HEK293T (cell line): Measurements from ENCODE around the gene RSPH9.

Experiments
- CTCF ChIA-PET: fragments of 350-600 bp; formaldehyde crosslinking; extraction: SDS; loops from one replicate; lab custom pipeline; 2021; ENCODE audit warnings: antibody characterized with exemption, inconsistent platforms; lab: Yijun Ruan, JAX
- POLR2A ChIA-PET: fragments of 350-600 bp; formaldehyde crosslinking; extraction: SDS; loops from one replicate; lab custom pipeline; 2020; ENCODE audit warnings: antibody characterized with exemption, inconsistent platforms; lab: Yijun Ruan, JAX
- DNase-seq: peaks from one replicate; pipeline ENCODE4 v3.0.0; 2012; ENCODE audit warnings: mixed read lengths; ENCODE audit errors: extremely low spot score
- ARNT ChIP-seq: fragments of 450-650 bp; IDR thresholded peaks from 2 replicates; pipeline ENCODE4 v1.6.1; 2017; ENCODE audit warnings: mild to moderate bottlenecking
- BHLHE40 ChIP-seq: fragments of 450-650 bp; IDR thresholded peaks from 2 replicates; pipeline ENCODE4 v1.6.1; 2016; ENCODE audit warnings: mild to moderate bottlenecking, moderate library complexity, borderline replicate concordance
- CTBP1 ChIP-seq: fragments of 450-650 bp; IDR thresholded peaks from 2 replicates; pipeline ENCODE4 v1.6.1; 2016; ENCODE audit warnings: borderline replicate concordance
- ELF4 ChIP-seq: fragments of 450-650 bp; IDR thresholded peaks from 2 replicates; pipeline ENCODE4 v1.6.1; 2017; ENCODE audit warnings: antibody characterized with exemption
- FOXA1 ChIP-seq: fragments of 450-650 bp; IDR thresholded peaks from 2 replicates; pipeline ENCODE4 v1.6.1; 2016; ENCODE audit warnings: mild to moderate bottlenecking
- FOXK2 ChIP-seq: fragments of 450-650 bp; IDR thresholded peaks from 2 replicates; pipeline ENCODE4 v1.6.1; 2016; ENCODE audit warnings: mild to moderate bottlenecking
- FOXM1 ChIP-seq: fragments of 450-650 bp; IDR thresholded peaks from 2 replicates; pipeline ENCODE4 v1.6.1; 2017; ENCODE audit warnings: mild to moderate bottlenecking, borderline replicate concordance
- HDGF ChIP-seq: fragments of 450-650 bp; IDR thresholded peaks from 2 replicates; pipeline ENCODE4 v1.6.1; 2017; ENCODE audit warnings: antibody characterized with exemption, borderline replicate concordance
- L3MBTL2 ChIP-seq: fragments of 450-650 bp; conservative IDR thresholded peaks from 2 replicates; pipeline ENCODE4 v1.6.1; 2016; ENCODE audit warnings: mild to moderate bottlenecking
- LEF1 ChIP-seq: fragments of 450-650 bp; IDR thresholded peaks from 2 replicates; pipeline ENCODE4 v1.6.1; 2017; ENCODE audit warnings: mild to moderate bottlenecking, borderline replicate concordance
- NFRKB ChIP-seq: fragments of 450-650 bp; IDR thresholded peaks from 2 replicates; pipeline ENCODE4 v1.6.1; 2016; ENCODE audit warnings: mild to moderate bottlenecking, moderate library complexity
- SP1 ChIP-seq: fragments of 450-650 bp; IDR thresholded peaks from 2 replicates; pipeline ENCODE4 v1.6.1; 2017
- SUZ12 ChIP-seq: fragments of 450-650 bp; IDR thresholded peaks from 2 replicates; pipeline ENCODE4 v1.6.1; 2016; ENCODE audit warnings: mild to moderate bottlenecking
- TARDBP ChIP-seq: fragments of 450-650 bp; IDR thresholded peaks from 2 replicates; pipeline ENCODE4 v1.6.1; 2016
- ZNF384 ChIP-seq: fragments of 450-650 bp; IDR thresholded peaks from 2 replicates; pipeline ENCODE4 v1.6.1; 2016
- TF ChIP-seq, protein P1 (sequence below): fragments of 450-650 bp; IDR thresholded peaks from 2 replicates; pipeline ENCODE4 v1.6.1; 2016

RSPH9 gene

GRCh38 chr6:43674291-43674690 lies 29.5 kb downstream of the RSPH9 start:
- TF ChIP-seq SUZ12 (no peak), FOXK2 (no peak), SP1 (no peak), BHLHE40 (no peak), ARNT (no peak), ELF4 (no peak), ZNF384 (no peak), TARDBP (no peak), L3MBTL2 (no peak), LEF1 (no peak), NFRKB (no peak)
- TF ChIP-seq, protein P1, sequence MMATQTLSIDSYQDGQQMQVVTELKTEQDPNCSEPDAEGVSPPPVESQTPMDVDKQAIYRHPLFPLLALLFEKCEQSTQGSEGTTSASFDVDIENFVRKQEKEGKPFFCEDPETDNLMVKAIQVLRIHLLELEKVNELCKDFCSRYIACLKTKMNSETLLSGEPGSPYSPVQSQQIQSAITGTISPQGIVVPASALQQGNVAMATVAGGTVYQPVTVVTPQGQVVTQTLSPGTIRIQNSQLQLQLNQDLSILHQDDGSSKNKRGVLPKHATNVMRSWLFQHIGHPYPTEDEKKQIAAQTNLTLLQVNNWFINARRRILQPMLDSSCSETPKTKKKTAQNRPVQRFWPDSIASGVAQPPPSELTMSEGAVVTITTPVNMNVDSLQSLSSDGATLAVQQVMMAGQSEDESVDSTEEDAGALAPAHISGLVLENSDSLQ = no peak
- no peak for DNase-seq
- CTCF ChIA-PET = no interaction called here
- POLR2A ChIA-PET = no interaction called here

- DNase-seq = no peak
- no peak for TF ChIP-seq FOXM1
- no peak for TF ChIP-seq L3MBTL2
- no peak for TF ChIP-seq ELF4
- CTCF ChIA-PET = no interaction called here
- POLR2A ChIA-PET = no interaction called here
Measured at GRCh38 chr6:43674921-43675320, 30.1 kb downstream of the RSPH9 start.

- POLR2A ChIA-PET = interaction anchor here (1.7 kb wide), 1 partner anchor 11 kb away, joined by 6 read pairs; the partner anchor contains the start of gene MRPS18A
- no peak for TF ChIP-seq SUZ12
- no peak for TF ChIP-seq ARNT
- no peak for TF ChIP-seq BHLHE40
- TF ChIP-seq, protein P1 = no peak
- no peak for DNase-seq
- CTCF ChIA-PET = no interaction called here
Measured at GRCh38 chr6:43676962-43677606, 32.2 kb downstream of the RSPH9 start.

GRCh38 chr6:43677759-43678158 lies 32.9 kb downstream of the RSPH9 start:
- ChIA-PET POLR2A (interaction anchor here (1.7 kb wide), 1 partner anchor 10 kb away, joined by 6 read pairs; the partner anchor contains the start of gene MRPS18A), CTCF (no interaction called here)
- TF ChIP-seq HDGF (no peak), FOXA1 (no peak), ELF4 (no peak), L3MBTL2 (no peak), NFRKB (no peak), FOXM1 (no peak), ARNT (no peak)
- no peak for DNase-seq

DNA sequence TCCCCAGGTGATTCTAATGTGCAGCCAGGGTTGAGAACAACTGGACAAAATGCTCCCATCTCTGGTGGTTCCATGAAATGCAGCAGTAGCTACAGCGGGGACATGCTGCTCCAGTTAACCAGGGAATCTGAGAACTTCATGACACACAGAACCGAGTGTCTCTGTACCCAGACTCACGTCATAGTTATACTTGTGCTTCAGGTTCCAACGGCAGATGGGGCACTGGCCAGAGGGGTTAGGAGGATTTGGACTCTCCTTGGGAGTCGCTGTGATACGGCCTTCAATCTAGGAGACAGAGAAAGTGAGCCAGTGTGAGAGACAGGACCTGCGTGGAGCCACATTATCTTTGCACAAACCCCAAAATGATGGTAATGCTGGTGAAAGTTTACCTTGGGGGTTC lies 33.5 kb downstream of the RSPH9 start:
- ChIA-PET POLR2A (interaction anchor here (1.7 kb wide), 1 partner anchor 9 kb away, joined by 6 read pairs; the partner anchor contains the start of gene MRPS18A), CTCF (interaction anchor here (1.1 kb wide), 1 partner anchor 10 kb away, joined by 3 read pairs; no protein-coding TSS in a partner anchor)
- no peak for DNase-seq
- TF ChIP-seq BHLHE40 (no peak), HDGF (no peak), ZNF384 (no peak), TARDBP (no peak), FOXK2 (no peak), LEF1 (no peak), SUZ12 (no peak), NFRKB (no peak), CTBP1 (no peak), ELF4 (no peak), FOXM1 (no peak), L3MBTL2 (no peak), FOXA1 (no peak), ARNT (no peak), SP1 (no peak)
- TF ChIP-seq, protein P1 = no peak

DNA sequence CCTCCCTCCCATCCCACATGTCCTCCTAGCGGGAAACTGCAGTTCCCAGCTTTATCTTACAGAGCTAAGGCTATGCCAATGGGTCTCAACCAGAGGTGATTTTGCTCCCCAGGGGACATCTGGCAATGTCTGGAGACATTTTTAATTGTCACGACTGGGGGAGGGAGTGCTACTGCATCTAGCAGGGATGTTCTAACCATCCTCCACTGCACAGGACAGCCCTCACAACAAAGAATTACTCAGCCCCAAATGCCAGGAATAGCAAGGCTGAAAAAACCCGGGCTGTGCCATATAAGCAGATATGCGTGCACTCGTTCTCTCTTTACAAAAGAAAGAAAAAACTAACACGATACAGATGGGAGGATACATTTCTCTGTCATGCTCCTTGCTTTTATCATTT lies 34.2 kb downstream of the RSPH9 start:
- no peak for DNase-seq
- POLR2A ChIA-PET = no interaction called here
- no peak for TF ChIP-seq NFRKB
- no peak for TF ChIP-seq L3MBTL2
- TF ChIP-seq, protein P1 = no peak
- TF ChIP-seq CTBP1 = no peak
- TF ChIP-seq TARDBP = no peak
- TF ChIP-seq LEF1 = no peak
- TF ChIP-seq SP1 = no peak
- no peak for TF ChIP-seq FOXM1
- TF ChIP-seq HDGF = no peak
- TF ChIP-seq FOXK2 = no peak
- TF ChIP-seq BHLHE40 = no peak
- CTCF ChIA-PET = interaction anchor here (1.1 kb wide), 1 partner anchor 11 kb away, joined by 3 read pairs; no protein-coding TSS in a partner anchor
